Measurements from ENCODE around the gene INSM2.

Gene INSM2

DNA sequence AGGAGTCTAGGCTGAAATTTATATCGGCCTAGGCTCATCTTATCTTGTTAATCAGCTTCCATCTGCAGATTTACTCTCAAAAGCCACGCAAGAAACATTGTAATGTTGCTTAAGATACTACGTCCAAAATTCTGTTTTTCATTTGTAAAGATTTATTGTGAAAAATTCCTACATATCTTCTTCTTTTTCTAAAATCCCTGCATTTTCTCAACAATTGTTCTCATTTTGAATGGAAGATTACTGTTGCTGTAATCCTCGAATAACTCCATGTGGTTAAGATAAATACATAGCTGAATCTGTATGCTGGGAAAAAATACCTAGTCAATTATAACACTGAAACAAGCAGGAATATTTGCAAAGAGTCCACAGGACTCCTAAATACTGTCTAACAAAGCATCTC lies 15.6 kb downstream of the INSM2 start:
- DNase-seq, result no peak

DNA sequence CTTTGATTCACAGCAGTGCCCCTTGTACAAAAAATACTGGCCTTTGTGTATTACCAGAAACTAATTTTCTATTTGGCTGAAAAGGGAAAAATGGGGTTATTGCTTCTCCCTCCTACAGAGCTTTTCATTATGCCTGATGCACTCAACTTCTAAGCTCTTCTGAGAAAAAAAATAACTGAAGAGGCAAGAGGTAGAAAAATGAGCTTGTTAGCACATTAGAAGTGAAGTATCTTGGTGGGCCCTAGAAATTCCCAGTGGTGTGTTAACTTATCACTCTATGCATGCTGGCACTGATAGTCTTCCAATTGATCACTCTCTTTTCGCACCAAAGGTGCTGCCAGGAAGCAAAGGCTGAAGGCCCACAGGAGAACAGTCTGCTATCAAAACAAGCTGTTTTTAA lies 17.1 kb downstream of the INSM2 start:
- no peak for DNase-seq

GRCh38 chr14:35553808-35554207 lies 19.8 kb downstream of the INSM2 start:
- DNase-seq, result no peak

- DNase-seq, result peak; percentile 25
Observed at GRCh38 chr14:35556548-35556947, 22.6 kb downstream of the INSM2 start.

GRCh38 chr14:35557221-35557747 lies 23.3 kb downstream of the INSM2 start:
- DNase-seq, result no peak

GRCh38 chr14:35558680-35559079 lies 24.7 kb downstream of the INSM2 start:
- DNase-seq, result no peak

GRCh38 chr14:35565871-35566464 lies 32.0 kb downstream of the INSM2 start:
- no peak for DNase-seq

- no peak for DNase-seq
Observed at GRCh38 chr14:35571598-35571997, 37.6 kb downstream of the INSM2 start.

DNA sequence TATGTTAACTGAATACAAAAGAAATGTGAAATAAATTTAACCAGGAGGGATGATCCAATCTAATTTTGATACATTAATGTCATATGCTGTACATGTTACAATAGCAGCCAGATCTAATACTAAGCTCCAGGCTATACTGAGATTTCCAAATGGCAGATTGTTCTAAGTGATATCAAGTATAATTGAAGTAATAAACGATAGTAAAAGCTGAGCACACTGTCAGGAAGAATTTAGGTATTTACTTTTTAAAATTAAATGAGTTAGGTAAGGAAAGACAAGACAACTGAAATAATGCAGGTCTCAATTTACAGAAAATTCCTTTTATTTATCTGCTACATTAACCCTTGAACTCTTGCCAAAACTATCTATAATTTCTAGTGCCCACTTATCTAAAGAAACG lies 39.9 kb downstream of the INSM2 start:
- no peak for DNase-seq

GRCh38 chr14:35576260-35576659 lies 42.3 kb downstream of the INSM2 start:
- no peak for DNase-seq

GRCh38 chr14:35576856-35577255 lies 42.9 kb downstream of the INSM2 start:
- no peak for DNase-seq

GRCh38 chr14:35578135-35578534 lies 44.2 kb downstream of the INSM2 start:
- DNase-seq, result no peak

DNA sequence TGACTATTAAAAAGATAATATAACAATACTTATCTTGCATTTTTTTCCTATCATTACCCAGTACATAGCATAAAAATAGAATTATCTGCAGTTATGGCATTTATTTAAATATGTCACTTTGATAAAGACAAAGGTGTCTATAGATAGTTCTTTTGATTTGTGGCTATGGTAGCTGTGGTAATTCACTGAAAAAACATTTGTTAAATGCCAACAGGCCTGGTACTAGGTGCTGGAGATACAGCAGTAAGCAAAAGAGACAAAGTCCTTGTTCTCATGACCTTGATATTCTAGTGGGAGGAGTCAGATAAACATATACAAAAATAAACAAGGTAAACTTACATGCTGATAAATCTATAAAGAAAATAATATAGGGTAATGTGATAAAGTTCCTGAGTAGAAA lies 44.7 kb downstream of the INSM2 start:
- DNase-seq, result no peak

All from COR-L47 (cell line).